Suprapubic skin (tissue), 4 donors: ENCODE measurements around the gene SSC5D. TPM values are rescaled to one million over a fixed set of nuclear protein-coding genes. Genes with fewer than 3 reads are reported as not detected.

Source experiments
- DNase-seq, 2 donors: peaks; one replicate each; pipeline ENCODE4 v3.0.0-alpha.2; 2019; ENCODE audit warnings: low spot score in 2 of 2
- H3K27ac ChIP-seq: fragments of 200-600 bp; sonication (generic); one replicate; pipeline ENCODE4 v1.5.1; 2019
- H3K27me3 ChIP-seq: fragments of 200-600 bp; sonication (generic); one replicate; pipeline ENCODE4 v1.5.1; 2019
- H3K36me3 ChIP-seq: fragments of 200-600 bp; sonication (generic); one replicate; pipeline ENCODE4 v1.5.1; 2019
- H3K4me1 ChIP-seq: fragments of 200-600 bp; sonication (generic); one replicate; pipeline ENCODE4 v1.5.1; 2019
- H3K4me3 ChIP-seq: fragments of 200-600 bp; sonication (generic); one replicate; pipeline ENCODE4 v1.5.1; 2019; ENCODE audit warnings: mild to moderate bottlenecking
- H3K9me3 ChIP-seq: fragments of 200-600 bp; sonication (generic); one replicate; pipeline ENCODE4 v1.5.1; 2019
- EP300 ChIP-seq: sonication (generic); formaldehyde crosslinking; IDR thresholded peaks from one replicate; pipeline ENCODE4 v1.6.1; 2017; ENCODE audit warnings: antibody characterized with exemption
- POLR2A ChIP-seq, 2 donors: fragments of 450-650 bp; IDR thresholded peaks; one replicate each; pipeline ENCODE4 v1.6.1; 2017; ENCODE audit warnings: antibody characterized with exemption in 2 of 2, mild to moderate bottlenecking in 2 of 2, moderate library complexity in 2 of 2
- POLR2AphosphoS5 ChIP-seq, 3 donors: sonication (generic); formaldehyde crosslinking; IDR thresholded peaks; one replicate each; pipeline ENCODE4 v1.6.1; 2017; ENCODE audit warnings: antibody characterized with exemption in 3 of 3
- WGBS: methylation state at CpG from one replicate; pipeline ENCODE4 v1.1.5; 2018; 5-methylcytosine and 5-hydroxymethylcytosine counted together
- total RNA-seq, 4 donors: library from RNA; depleted of rRNA; stranded (reverse); fragments of >200 nt; gene quantifications; one replicate each; pipeline ENCODE4 v1.1.0, GENCODE V29; 2016
- TF ChIP-seq, protein P1 (sequence below), 2 donors: fragments of 200-600 bp in 1 of 2; fragments of 450-650 bp in 1 of 2; sonication (generic) in 1 of 2; IDR thresholded peaks; one replicate each; pipeline ENCODE4 v1.5.1; 2016 to 2019; ENCODE audit warnings: antibody characterized with exemption in 2 of 2, mild to moderate bottlenecking in 1 of 2, moderate library complexity in 1 of 2

The SSC5D gene
- total RNA-seq, 4 donors from 2014 or later = 0.57 to 2.1 (median 1.0) TPM

DNA sequence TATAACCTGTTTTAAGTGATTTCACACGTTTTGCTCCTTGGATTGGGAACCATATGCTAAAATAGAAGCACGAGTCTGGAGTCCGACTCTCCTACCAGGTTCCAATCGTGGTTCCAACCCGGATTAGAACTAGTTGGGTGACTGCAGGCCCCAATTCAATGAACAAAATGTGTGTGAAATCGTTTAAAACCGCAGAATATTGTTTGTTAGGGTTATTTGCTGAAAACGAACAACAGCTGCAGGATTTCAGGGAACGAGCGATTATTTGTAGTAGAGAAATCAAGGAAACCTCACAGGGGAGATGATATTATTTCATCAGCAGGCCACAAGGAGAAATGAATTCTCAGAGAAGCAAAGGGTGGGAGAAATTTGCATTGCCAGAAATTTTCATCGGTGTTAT lies 16.7 kb downstream of the SSC5D start:
- H3K9me3 ChIP-seq = no peaks in the 10 kb centered on the region
- no peaks in the 10 kb centered on the region for H3K27me3 ChIP-seq
- no peak for DNase-seq
- H3K36me3 ChIP-seq = no peaks in the 10 kb centered on the region
- peaks cover 10% of the 10 kb centered on the region for H3K4me1 ChIP-seq
- WGBS = 89% methylated on average over 11 of the region's 11 CpGs
- no peak overlapping the region for H3K4me3 ChIP-seq
- TF ChIP-seq POLR2AphosphoS5 (IDR thresholded peaks at IDR 0.05) = no peak
- TF ChIP-seq, protein P1, sequence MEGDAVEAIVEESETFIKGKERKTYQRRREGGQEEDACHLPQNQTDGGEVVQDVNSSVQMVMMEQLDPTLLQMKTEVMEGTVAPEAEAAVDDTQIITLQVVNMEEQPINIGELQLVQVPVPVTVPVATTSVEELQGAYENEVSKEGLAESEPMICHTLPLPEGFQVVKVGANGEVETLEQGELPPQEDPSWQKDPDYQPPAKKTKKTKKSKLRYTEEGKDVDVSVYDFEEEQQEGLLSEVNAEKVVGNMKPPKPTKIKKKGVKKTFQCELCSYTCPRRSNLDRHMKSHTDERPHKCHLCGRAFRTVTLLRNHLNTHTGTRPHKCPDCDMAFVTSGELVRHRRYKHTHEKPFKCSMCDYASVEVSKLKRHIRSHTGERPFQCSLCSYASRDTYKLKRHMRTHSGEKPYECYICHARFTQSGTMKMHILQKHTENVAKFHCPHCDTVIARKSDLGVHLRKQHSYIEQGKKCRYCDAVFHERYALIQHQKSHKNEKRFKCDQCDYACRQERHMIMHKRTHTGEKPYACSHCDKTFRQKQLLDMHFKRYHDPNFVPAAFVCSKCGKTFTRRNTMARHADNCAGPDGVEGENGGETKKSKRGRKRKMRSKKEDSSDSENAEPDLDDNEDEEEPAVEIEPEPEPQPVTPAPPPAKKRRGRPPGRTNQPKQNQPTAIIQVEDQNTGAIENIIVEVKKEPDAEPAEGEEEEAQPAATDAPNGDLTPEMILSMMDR (IDR thresholded peaks at IDR 0.05) = no peak
- no peak for TF ChIP-seq EP300
- TF ChIP-seq POLR2A (IDR thresholded peaks at IDR 0.05) = no peak
- no peak overlapping the region for H3K27ac ChIP-seq

DNA sequence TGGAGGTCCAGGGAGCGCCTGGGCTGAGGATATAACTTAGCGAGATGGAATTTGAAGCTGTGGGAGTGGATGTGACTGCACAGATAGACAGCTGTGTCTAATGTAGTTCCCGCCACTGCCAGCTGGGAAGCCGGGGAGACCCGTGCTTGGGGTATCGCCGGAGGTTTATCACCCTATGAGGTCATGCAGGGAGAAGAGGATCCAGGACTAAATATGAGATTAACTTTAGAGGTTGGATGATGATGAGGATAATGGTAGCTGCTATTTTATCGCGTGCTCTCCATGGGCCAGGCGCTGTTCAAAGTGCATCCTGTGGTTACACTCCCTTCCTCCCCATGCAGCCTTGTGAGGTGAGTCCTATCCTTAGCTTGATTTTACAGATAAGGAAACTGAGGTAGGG lies 19.9 kb downstream of the SSC5D start:
- no peaks in the 10 kb centered on the region for H3K36me3 ChIP-seq
- DNase-seq = no peak
- no peaks in the 10 kb centered on the region for H3K9me3 ChIP-seq
- WGBS = 80% methylated on average over 10 of the region's 10 CpGs
- TF ChIP-seq POLR2AphosphoS5 (IDR thresholded peaks at IDR 0.05) (no peak), POLR2A (IDR thresholded peaks at IDR 0.05) (no peak), EP300 (no peak)
- TF ChIP-seq, protein P1 (IDR thresholded peaks at IDR 0.05) = no peak
- no peaks in the 10 kb centered on the region for H3K27me3 ChIP-seq
- no peak overlapping the region for H3K27ac ChIP-seq
- H3K4me1 ChIP-seq = peaks cover 10% of the 10 kb centered on the region
- H3K4me3 ChIP-seq = no peak overlapping the region

DNA sequence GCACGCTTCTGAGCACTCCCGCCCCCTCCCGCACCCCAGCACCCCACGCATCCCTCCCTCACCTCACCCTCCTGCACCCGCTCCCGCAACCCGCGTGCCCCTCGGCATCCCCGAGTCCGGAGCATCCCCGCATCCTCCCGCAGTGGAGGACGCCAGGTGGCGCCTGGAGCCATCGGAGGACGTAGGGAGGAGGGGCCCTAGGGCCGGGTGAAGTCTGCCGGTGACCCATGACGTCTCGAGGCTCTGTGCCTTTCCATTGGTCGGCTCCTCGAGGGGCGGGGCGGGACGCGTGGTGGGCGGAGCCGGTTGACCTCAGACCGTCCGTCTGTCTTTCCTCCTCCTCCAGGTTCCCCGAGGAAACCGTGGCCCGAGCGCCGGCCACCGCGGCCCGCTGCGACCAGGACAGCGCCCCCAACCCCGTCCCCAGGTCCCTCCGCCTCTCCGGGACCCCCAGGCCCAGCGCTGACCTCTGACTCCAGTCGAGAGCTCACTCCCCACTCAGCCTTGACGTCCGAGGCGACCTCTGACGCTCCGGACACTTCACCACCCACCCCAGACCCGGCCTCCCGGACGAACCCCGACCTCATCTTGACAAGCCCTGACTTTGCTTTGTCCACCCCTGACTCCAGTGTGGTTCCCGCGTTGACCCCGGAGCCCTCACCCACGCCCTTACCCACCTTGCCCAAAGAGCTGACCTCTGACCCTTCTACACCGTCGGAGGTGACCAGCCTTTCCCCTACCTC lies 28.8 kb downstream of the SSC5D start:
- H3K36me3 ChIP-seq = no peaks in the 10 kb centered on the region
- peak overlapping the region; percentile 60 for H3K4me3 ChIP-seq
- H3K27me3 ChIP-seq = no peaks in the 10 kb centered on the region
- H3K27ac ChIP-seq = peak overlapping the region; percentile 76
- peaks cover 18% of the 10 kb centered on the region for H3K4me1 ChIP-seq
- DNase-seq = peak; percentile 96 to 98
- H3K9me3 ChIP-seq = no peaks in the 10 kb centered on the region
- no peak for TF ChIP-seq EP300
- peak in 1 of 3 donors; percentile 74 for TF ChIP-seq POLR2AphosphoS5 (IDR thresholded peaks at IDR 0.05)
- TF ChIP-seq, protein P1 (IDR thresholded peaks at IDR 0.05) = peak; percentile 77 to 87
- no peak for TF ChIP-seq POLR2A (IDR thresholded peaks at IDR 0.05)
- WGBS = 13% methylated on average over 42 of the region's 61 CpGs

DNA sequence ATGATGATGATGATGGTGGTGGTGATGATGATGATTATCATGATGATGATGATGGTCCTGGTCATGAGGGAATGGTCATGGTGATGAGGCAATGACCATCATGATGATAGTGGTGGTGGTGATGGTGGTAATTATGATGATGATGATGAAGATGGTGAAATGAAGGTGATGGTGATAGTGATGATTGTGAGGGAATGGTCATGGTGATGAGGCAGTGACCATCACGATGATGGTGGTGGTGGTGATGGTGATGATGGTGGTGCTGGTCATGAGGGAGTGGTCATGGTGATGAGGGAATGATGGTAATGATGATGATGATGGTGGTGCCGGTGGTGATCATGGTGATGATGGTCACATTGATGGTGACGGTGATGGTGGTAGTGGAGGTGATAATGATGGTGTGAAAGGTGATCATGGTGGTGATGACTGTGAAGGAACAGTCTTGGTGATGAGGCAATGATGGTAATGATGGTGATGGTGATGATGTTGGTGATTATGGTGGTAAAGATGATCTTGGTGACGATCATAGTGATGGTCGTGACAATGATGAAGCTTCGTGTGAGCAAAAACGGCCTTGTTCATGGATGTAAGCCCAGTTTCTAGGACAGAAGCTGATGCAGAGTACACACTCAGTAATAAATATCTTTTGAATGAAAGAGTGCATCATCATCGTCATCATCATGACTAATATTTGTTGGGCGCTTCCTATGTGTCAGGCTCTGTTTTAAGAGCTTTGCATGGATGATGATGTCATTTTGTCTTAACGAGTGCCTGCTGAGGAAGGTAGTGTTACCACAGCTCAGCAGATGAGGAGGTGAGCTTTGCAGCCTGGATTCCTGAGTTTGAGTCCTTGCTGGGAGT lies 31.4 kb downstream of the SSC5D start:
- DNase-seq = no peak
- no peaks in the 10 kb centered on the region for H3K36me3 ChIP-seq
- no peak for TF ChIP-seq POLR2AphosphoS5 (IDR thresholded peaks at IDR 0.05)
- TF ChIP-seq, protein P1 (IDR thresholded peaks at IDR 0.05) = no peak
- no peak for TF ChIP-seq EP300
- TF ChIP-seq POLR2A (IDR thresholded peaks at IDR 0.05) = no peak
- H3K4me1 ChIP-seq = peaks cover 18% of the 10 kb centered on the region
- no peak overlapping the region for H3K4me3 ChIP-seq
- no peak overlapping the region for H3K27ac ChIP-seq
- 85% methylated on average over 10 of the region's 10 CpGs for WGBS
- no peaks in the 10 kb centered on the region for H3K27me3 ChIP-seq
- no peaks in the 10 kb centered on the region for H3K9me3 ChIP-seq
